ENCODE data around the gene MAML3. TPM values are rescaled to one million over a fixed set of nuclear protein-coding genes. Genes with fewer than 3 reads are reported as not detected.

The MAML3 gene
- total RNA-seq, 1 donor from 2014 or later, result 2.7 TPM

- no peaks in the 10 kb centered on the region for H3K36me3 ChIP-seq (ENCODE audit: control insufficient read depth, insufficient read depth, low read length)
- H3K4me3 ChIP-seq (ENCODE audit: low read depth, low read length), result no peak overlapping the region
- no peaks in the 10 kb centered on the region for H3K27me3 ChIP-seq (ENCODE audit: control insufficient read depth, insufficient read depth, low read length)
- peak; percentile 60 for DNase-seq (ENCODE audit: low read depth)
- TF ChIP-seq CTCF (IDR thresholded peaks at IDR 0.05; ENCODE audit: insufficient read depth, low read length, poor library complexity, severe bottlenecking), result no peak
These were observed 264.7 kb downstream of the MAML3 start for GRCh38 chr4:139889264-139889663.

- no peak overlapping the region for H3K4me3 ChIP-seq (ENCODE audit: low read depth, low read length)
These were observed 265.8 kb downstream of the MAML3 start for GRCh38 chr4:139887962-139888735.

GRCh38 chr4:139887376-139887802 is 266.6 kb downstream of the MAML3 start:
- no peak for DNase-seq (ENCODE audit: low read depth)
- no peak for TF ChIP-seq CTCF (IDR thresholded peaks at IDR 0.05; ENCODE audit: insufficient read depth, low read length, poor library complexity, severe bottlenecking)
- no peak overlapping the region for H3K4me3 ChIP-seq (ENCODE audit: low read depth, low read length)

More at GRCh38 chr4:139887962-139888735, 265.8 kb downstream of the MAML3 start:
- H3K27me3 ChIP-seq (ENCODE audit: control insufficient read depth, insufficient read depth, low read length), result no peaks in the 10 kb centered on the region
- no peaks in the 10 kb centered on the region for H3K36me3 ChIP-seq (ENCODE audit: control insufficient read depth, insufficient read depth, low read length)
- peak; percentile 68 for DNase-seq (ENCODE audit: low read depth)
- TF ChIP-seq CTCF (IDR thresholded peaks at IDR 0.05; ENCODE audit: insufficient read depth, low read length, poor library complexity, severe bottlenecking), result no peak

GRCh38 chr4:139886798-139887197 is 267.2 kb downstream of the MAML3 start:
- no peak for DNase-seq (ENCODE audit: low read depth)
- Histone ChIP-seq H3K36me3 (ENCODE audit: control insufficient read depth, insufficient read depth, low read length) (no peaks in the 10 kb centered on the region), H3K4me3 (ENCODE audit: low read depth, low read length) (no peak overlapping the region), H3K27me3 (ENCODE audit: control insufficient read depth, insufficient read depth, low read length) (no peaks in the 10 kb centered on the region)
- TF ChIP-seq CTCF (IDR thresholded peaks at IDR 0.05; ENCODE audit: insufficient read depth, low read length, poor library complexity, severe bottlenecking), result no peak

More at GRCh38 chr4:139887376-139887802, 266.6 kb downstream of the MAML3 start:
- Histone ChIP-seq H3K36me3 (ENCODE audit: control insufficient read depth, insufficient read depth, low read length) (no peaks in the 10 kb centered on the region), H3K27me3 (ENCODE audit: control insufficient read depth, insufficient read depth, low read length) (no peaks in the 10 kb centered on the region)

GRCh38 chr4:139884438-139884837 is 269.5 kb downstream of the MAML3 start:
- no peak for TF ChIP-seq CTCF (IDR thresholded peaks at IDR 0.05; ENCODE audit: insufficient read depth, low read length, poor library complexity, severe bottlenecking)
- Histone ChIP-seq H3K36me3 (ENCODE audit: control insufficient read depth, insufficient read depth, low read length) (no peaks in the 10 kb centered on the region), H3K27me3 (ENCODE audit: control insufficient read depth, insufficient read depth, low read length) (no peaks in the 10 kb centered on the region), H3K4me3 (ENCODE audit: low read depth, low read length) (no peak overlapping the region)
- DNase-seq (ENCODE audit: low read depth), result no peak

- TF ChIP-seq CTCF (IDR thresholded peaks at IDR 0.05; ENCODE audit: insufficient read depth, low read length, poor library complexity, severe bottlenecking), result no peak
- DNase-seq (ENCODE audit: low read depth), result no peak
- no peak overlapping the region for H3K4me3 ChIP-seq (ENCODE audit: low read depth, low read length)
- H3K27me3 ChIP-seq (ENCODE audit: control insufficient read depth, insufficient read depth, low read length), result no peaks in the 10 kb centered on the region
- no peaks in the 10 kb centered on the region for H3K36me3 ChIP-seq (ENCODE audit: control insufficient read depth, insufficient read depth, low read length)
These were observed 273.1 kb downstream of the MAML3 start for GRCh38 chr4:139880841-139881240.

All from kidney epithelial cell (primary cell).